GM19043 (cell line): Measurements from ENCODE around the gene ATG14.
"Not testable (repeated sequence)": the region's sequence is repeated elsewhere in the genome, so short reads cannot be mapped to it uniquely, and the experiment has no call there.

Experiments used
- ATAC-seq: cut with Tn5 transposase; IDR thresholded peaks from one replicate; pipeline ENCODE4 v1.9.1; 2021; ENCODE audit warnings: low read depth; ENCODE audit not compliant: unreplicated experiment

The ATG14 gene

DNA sequence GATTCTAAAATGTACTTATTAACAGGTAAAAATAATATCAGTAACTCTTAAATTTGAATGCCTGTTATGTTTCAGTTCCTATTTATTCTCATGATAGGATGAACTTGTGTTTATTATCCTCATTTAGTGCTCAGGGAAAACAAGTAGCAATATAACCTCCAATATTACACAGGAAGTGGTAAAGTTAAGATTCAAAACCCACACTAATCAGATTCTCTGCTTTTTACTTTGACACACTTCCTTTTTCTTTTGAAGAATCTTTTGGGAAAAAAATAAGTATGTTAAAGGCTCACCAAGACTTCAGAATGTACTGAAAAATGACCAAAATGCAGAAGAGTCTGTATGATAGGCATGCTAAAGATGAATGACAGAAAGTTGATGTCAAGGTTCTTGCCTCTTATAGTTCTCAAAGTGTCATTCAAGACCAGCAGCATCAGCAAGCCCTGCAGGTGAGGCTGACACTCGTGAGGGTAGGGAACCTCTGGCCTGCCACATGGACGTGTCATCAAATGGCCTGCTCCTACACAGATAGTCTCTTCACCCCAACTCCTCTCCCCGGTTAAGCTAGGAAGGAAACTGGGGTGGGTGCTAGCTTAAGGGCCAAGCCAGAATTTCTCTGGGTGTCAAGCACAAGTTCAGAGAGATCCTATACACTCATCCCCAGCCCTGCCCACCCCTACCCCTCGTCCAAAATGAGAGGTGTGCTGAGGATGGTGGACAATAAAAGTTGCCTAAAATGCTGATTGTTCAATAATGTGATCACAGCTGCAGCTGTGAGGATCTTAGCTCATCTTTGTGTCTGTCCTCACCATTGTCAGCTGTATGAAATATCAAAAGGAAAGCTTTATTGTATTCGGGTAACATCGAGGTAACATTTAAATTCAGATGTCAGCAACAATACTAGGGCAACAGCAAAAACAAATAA lies 22.5 kb upstream of the ATG14 start:
- no peak for ATAC-seq

GRCh38 chr14:55432628-55433027 lies 21.0 kb upstream of the ATG14 start:
- ATAC-seq = no peak

GRCh38 chr14:55430024-55430690 lies 18.5 kb upstream of the ATG14 start:
- ATAC-seq = no peak

DNA sequence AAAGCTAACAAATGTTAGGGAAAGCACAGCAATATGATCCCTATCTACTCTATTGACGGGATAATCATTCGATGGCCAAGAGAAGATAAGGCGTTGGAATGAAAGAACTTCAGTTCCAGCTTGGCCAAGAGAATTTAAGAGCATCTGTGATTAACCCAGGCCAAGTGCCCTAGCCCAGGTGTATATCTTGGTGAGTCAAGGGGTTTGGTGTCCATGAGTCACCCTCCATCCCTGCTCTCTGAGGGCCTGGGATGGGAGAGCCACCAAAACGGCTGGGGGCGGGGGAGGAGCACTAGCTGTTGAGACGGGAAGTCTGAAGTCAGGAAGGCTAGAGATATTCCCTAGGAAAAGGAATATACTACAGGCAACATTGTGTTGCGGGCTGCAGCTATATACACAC lies 15.8 kb upstream of the ATG14 start:
- ATAC-seq = no peak

- ATAC-seq = no peak
These were observed 15.3 kb upstream of the ATG14 start for GRCh38 chr14:55426891-55427290.

DNA sequence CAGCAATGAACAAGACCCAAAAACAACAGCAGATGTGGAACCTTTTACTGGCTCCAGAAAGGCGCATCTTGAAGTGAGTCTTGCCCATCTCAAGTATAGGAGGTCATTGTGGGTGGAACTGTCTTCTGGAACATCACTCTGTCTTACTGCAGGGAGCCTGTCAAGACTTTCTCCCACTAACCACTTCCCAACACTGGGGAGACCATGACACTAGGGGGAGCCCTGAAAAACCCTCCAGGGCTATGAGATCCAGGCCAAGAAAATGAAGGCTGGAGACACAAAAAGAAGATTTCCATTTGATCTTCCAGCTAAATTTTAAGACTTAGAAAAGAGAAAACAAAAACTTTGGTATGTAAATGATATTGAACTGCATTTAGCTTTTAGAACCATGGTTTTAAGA lies 13.5 kb upstream of the ATG14 start:
- no peak for ATAC-seq

GRCh38 chr14:55423969-55424368 lies 12.3 kb upstream of the ATG14 start:
- ATAC-seq = no peak

DNA sequence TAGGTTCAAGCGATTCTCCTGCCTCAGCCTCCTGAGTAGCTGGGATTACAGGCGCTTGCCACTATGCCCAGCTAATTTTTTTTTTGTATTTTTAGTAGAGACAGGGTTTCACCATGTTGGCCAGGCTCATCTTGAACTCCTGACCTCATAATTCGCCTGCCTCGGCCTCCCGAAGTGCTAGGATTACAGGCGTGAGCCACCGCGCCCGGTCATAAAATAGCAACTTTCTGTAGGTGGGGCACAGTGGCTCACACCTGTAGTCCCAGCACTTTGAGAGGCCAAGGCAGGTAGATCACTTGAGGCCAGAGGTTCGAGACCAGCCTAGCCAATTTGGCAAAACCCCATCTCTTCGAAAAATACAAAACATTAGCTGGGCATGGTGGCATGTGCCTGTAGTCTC lies 10.7 kb upstream of the ATG14 start:
- not testable (repeated sequence) for ATAC-seq

DNA sequence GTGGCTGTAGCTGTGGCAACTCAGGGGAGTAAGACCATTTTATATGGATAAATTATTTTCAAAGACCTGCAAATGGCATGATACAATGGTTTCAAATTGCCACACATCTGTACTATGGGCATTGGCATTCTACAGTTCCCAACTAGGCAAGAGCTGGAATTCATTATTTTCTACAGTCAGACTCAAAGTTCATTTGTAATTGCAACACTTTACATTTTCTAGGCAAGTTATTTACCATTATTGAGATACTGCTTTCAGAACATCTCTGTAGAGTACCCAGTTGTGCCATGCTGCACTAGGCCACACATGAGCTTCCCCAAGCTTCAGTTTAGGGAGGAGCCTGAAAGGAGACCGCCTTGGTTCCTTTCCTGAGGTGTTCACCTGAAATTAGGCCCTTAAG lies 8.0 kb upstream of the ATG14 start:
- ATAC-seq = no peak

DNA sequence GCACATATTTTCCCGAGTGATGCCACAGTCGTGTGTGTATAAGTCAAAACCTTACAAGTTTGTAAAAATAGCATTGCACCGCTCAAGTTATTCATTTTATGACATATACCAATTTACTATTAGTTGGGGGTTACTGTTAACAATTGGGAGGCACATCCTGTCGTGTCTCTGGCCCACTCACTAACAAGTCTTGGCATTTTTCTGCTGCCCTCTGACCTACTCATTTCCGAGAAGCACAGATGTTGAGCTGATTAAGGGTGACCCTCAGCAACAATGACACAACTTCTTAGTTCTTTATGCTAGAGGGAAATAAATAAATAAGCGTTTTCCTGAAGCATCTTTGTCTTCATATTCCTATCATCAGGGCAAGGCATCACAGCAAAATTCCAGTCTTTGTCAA lies 6.8 kb upstream of the ATG14 start:
- ATAC-seq = no peak

DNA sequence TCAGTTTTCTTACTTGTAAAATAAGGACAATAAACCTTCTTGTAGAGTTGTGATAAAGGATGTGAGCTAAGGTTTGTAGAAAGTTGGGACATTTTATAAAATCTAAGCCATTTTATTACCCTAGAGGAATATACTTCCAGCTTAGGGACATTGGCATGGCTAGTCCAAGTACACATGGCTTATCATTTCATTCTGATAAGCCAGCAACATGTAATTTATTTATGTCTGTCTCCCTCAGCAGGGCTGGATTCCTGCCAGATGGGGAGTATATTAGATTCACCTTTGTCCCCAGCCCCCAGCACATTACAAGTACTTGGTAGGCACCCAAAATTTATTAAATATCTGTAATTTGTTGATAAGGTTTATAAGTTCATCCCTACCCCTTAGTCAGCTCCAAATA lies 6.3 kb upstream of the ATG14 start:
- ATAC-seq = no peak

DNA sequence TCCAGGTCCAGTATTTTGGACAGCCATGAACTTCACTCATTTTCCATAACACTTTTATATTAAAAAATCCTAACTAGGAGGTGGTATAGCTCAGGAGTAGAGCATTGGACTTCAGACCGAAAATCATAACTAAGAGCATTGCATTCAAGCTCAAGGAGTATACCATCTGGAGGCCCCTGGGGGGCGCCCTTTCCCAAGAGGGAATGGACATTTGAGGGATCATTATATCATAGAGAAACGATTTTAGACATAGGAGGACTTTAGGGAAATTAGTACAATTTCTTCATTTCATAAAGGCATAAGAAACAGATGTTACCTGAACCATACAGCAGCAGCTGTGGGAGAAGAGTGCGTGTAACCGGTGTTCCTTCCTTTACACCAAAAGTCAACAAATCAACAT lies 5.2 kb upstream of the ATG14 start:
- ATAC-seq = no peak

- no peak for ATAC-seq
These were observed 2.9 kb upstream of the ATG14 start for GRCh38 chr14:55414551-55414950.

GRCh38 chr14:55412676-55413075 lies 1.0 kb upstream of the ATG14 start:
- no peak for ATAC-seq

DNA sequence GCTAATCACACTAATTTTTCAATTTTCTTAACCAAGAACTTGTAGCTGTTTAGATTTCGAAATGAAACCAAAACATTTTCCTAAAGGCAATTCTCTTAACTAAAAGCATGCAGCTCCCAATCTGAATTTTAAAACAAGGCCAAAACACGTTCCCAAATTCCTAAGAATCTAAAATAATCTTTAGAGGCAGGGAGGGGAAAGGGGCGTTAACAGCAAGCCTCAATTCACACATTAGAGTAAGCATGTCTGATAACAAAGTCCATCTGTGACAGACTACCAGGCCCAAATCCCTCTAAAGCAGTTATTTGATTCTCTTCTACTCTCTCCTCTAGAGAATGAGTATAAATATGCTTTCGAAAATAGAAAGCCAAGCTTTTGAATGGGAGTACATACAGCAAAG lies 754 bp downstream of the ATG14 start:
- ATAC-seq = no peak

DNA sequence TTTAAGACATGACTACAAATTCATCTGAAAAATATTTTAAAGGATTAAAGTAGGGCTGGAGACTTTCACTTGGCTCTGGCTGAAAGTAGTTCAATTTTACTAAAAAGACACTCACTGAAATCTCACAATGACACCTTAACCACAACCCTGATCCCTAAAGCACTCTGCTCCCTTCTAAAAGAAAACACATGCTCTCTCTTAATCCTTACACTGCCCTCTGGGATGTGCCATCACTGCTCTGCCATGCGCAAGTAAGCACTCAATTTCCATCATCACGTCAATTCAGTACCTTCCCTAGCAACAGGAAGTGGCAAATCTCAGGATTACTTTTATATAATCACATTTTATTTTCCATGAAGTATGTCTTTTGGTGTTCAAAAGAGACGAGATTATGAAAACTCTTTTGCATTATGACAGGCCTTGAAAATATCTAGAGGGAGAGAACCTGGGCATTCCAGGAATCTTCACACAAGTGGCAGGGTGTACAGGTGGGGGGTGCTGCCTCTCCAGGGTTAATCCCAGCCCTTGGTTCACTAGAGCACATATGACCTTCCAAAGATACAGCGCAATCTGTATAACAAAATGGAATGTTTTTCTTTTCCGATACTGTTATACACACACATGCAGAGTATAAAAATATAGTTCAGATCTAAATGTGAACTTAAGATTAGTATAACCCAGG lies 7.3 kb downstream of the ATG14 start:
- no peak for ATAC-seq

DNA sequence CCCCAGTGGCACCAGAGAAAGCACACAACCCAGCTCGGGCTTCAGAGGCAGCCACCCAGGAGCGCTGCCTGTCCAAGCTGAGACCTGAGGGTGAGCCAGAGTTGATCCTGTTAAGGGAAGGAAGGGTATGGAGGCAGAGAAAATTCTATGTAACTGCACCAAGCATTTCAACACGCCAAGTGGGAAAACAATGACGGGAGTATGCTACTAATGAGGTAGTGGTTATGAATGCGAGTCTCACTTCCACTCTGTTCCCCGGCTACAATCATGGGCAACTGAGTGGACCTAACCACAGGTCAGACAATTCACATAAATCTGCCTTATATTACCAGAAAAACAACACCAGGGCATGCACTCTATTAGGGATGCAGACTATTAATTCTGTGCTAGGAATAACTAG lies 9.9 kb downstream of the ATG14 start:
- ATAC-seq = no peak

DNA sequence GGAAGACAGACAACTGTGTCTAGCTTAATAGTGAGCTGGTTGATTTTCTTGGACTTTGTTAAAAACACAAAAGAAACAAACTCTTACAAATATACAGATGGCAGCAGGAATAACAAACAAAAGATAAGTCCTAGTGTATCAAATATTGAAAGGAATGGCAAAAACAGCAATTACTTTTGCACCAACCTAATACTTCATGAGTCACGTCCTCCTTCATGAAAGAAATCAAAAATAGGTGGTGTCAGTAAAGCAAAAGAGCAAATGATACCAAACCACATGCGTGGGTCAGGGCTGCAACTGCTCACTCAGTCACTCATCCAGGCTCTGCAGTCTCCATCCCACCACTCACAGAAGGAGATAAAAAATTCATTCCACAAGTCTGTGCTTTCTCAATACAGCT lies 11.8 kb downstream of the ATG14 start:
- no peak for ATAC-seq

- no peak for ATAC-seq
These were observed 12.4 kb downstream of the ATG14 start for GRCh38 chr14:55399183-55399582.

DNA sequence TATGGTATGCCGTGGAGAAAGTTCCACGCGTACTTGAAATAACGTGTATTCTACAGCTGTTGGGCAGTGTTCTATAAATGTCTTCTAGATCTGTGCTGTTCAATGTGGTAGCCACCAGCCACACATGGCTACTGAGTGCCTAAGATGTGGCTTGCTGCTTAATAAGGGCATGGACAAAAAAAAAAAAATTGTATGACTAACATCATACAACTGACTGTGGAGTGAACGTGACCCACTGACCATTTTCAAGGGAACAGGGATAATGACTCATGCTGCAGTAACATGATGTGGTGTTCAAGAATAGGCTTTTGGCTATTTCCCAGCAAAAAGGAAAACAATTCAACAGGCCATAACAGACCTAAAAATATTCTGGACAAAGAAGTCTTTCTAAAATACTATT lies 13.0 kb downstream of the ATG14 start:
- ATAC-seq = no peak

- ATAC-seq = no peak
These were observed 22.3 kb downstream of the ATG14 start for GRCh38 chr14:55389330-55389729.

GRCh38 chr14:55388160-55388559 lies 23.5 kb downstream of the ATG14 start:
- no peak for ATAC-seq
